Stimulated activated naive B cell treated with anti-CD40 and anti-IgM and Interleukin-4, amounts not matched to agents 10 μg/mL and 1 μg/mL and 100 μg/mL, for 72 hours (primary cell): ENCODE measurements around the gene ORC4.
"Not testable (repeated sequence)": the region's sequence is repeated elsewhere in the genome, so short reads cannot be mapped to it uniquely, and the experiment has no call there.

Experiments used
- ATAC-seq, 2 donors: fragments of 150-1000 bp; cut with Tn5 transposase; replicated peaks; 2 replicates each; pipeline ENCODE4 v1.10.0; 2021; ENCODE audit warnings: moderate library complexity in 1 of 2
- DNase-seq: peaks from one replicate; pipeline ENCODE4 v3.0.0; 2021
- H3K27ac Mint-ChIP-seq: one replicate; pipeline ENCODE4 v1.8.0; 2022; ENCODE audit warnings: mild to moderate bottlenecking, mixed read lengths
- H3K27me3 Mint-ChIP-seq, 2 donors: one replicate each; pipeline ENCODE4 v1.8.0; 2022; ENCODE audit warnings: mixed read lengths in 2 of 2
- H3K36me3 Mint-ChIP-seq, 2 donors: one replicate each; pipeline ENCODE4 v1.8.0; 2022; ENCODE audit warnings: mixed read lengths in 2 of 2, mild to moderate bottlenecking in 1 of 2
- H3K4me1 Mint-ChIP-seq, 2 donors: one replicate each; pipeline ENCODE4 v1.8.0; 2022; ENCODE audit warnings: mixed read lengths in 2 of 2, mild to moderate bottlenecking in 1 of 2
- H3K4me3 Mint-ChIP-seq, 2 donors: one replicate each; pipeline ENCODE4 v1.8.0; 2022; ENCODE audit warnings: mild to moderate bottlenecking in 2 of 2, mixed read lengths in 2 of 2, moderate library complexity in 1 of 2
- H3K9me3 Mint-ChIP-seq, 2 donors: one replicate each; pipeline ENCODE4 v1.8.0; 2022; ENCODE audit warnings: mixed read lengths in 2 of 2, mild to moderate bottlenecking in 1 of 2

The ORC4 gene

DNA sequence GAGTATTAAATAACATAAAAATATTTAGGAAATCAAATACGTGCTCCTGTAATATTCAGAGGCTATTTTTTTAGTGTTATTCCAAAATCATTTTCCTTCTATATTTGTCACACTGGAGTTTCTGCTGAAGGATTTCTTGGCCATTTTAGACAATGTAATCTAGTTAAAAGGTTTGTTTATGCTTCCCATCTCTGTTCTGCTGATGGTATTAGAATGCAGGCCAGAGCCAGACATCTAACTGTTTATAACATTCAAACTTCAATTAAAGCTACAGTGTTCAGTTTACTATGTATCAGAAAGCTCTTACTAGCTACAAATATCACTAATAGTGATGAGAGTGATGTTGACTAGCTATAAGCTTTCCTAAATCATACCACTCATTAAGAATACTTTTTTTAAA, 8.2 kb upstream of the ORC4 start:
- peaks cover 11 to 22% of the 10 kb centered on the region in 2 donors for H3K4me1 Mint-ChIP-seq
- H3K4me3 Mint-ChIP-seq = no peak overlapping the region
- no peak for DNase-seq
- no peaks in the 10 kb centered on the region for H3K27me3 Mint-ChIP-seq
- no peaks in the 10 kb centered on the region for H3K9me3 Mint-ChIP-seq
- H3K27ac Mint-ChIP-seq = no peak overlapping the region
- no peak for ATAC-seq
- H3K36me3 Mint-ChIP-seq = peaks cover 3 to 8% of the 10 kb centered on the region in 2 donors

- Mint-ChIP-seq H3K27me3 (no peaks in the 10 kb centered on the region), H3K9me3 (no peaks in the 10 kb centered on the region), H3K36me3 (peaks cover 3 to 7% of the 10 kb centered on the region in 2 donors), H3K27ac (no peak overlapping the region), H3K4me1 (peaks cover 12 to 29% of the 10 kb centered on the region in 2 donors), H3K4me3 (no peak overlapping the region)
- no peak for ATAC-seq
- no peak for DNase-seq
These were observed 7.3 kb upstream of the ORC4 start for GRCh38 chr2:148027822-148028221.

GRCh38 chr2:148026573-148026972, 6.0 kb upstream of the ORC4 start:
- DNase-seq (no peak), ATAC-seq (no peak)
- Mint-ChIP-seq H3K4me3 (no peak overlapping the region), H3K27ac (no peak overlapping the region), H3K27me3 (no peaks in the 10 kb centered on the region), H3K36me3 (peaks cover 0 to 4% of the 10 kb centered on the region in 2 donors), H3K4me1 (peaks cover 7 to 26% of the 10 kb centered on the region in 2 donors), H3K9me3 (no peaks in the 10 kb centered on the region)

DNA sequence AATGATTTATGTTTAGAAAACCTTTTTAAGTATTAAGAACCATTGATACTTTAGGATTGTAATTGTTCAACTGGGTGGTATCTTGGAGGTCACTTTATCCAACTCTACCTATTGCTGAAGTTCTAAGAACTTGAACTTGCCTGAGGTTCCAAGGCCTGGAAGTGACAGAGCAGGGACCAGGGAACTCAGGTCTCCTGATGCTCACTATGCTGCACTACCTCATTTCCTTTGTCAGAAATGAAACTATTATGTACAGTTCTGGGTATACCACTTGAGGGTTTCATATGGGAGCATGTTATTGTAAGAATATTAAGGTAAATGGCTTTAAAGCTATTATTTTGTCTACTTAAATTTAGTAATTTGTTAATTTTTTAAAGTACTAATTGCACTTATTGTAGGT, 3.3 kb upstream of the ORC4 start:
- H3K4me1 Mint-ChIP-seq = peaks cover 15 to 44% of the 10 kb centered on the region in 2 donors
- H3K27me3 Mint-ChIP-seq = no peaks in the 10 kb centered on the region
- H3K27ac Mint-ChIP-seq = no peak overlapping the region
- no peaks in the 10 kb centered on the region for H3K9me3 Mint-ChIP-seq
- DNase-seq (no peak), ATAC-seq (no peak)
- peaks cover 5 to 7% of the 10 kb centered on the region in 2 donors for H3K36me3 Mint-ChIP-seq
- no peak overlapping the region for H3K4me3 Mint-ChIP-seq

GRCh38 chr2:148022882-148023281, 2.3 kb upstream of the ORC4 start:
- peaks cover 5 to 7% of the 10 kb centered on the region in 2 donors for H3K36me3 Mint-ChIP-seq
- no peaks in the 10 kb centered on the region for H3K9me3 Mint-ChIP-seq
- DNase-seq (no peak), ATAC-seq (no peak)
- H3K4me1 Mint-ChIP-seq = peaks cover 19 to 50% of the 10 kb centered on the region in 2 donors
- H3K27ac Mint-ChIP-seq = no peak overlapping the region
- H3K27me3 Mint-ChIP-seq = no peaks in the 10 kb centered on the region
- peak overlapping the region; percentile 59 to 62 for H3K4me3 Mint-ChIP-seq

GRCh38 chr2:148022351-148022750, 1.8 kb upstream of the ORC4 start:
- H3K27me3 Mint-ChIP-seq = no peaks in the 10 kb centered on the region
- no peak for DNase-seq
- peaks cover 5 to 7% of the 10 kb centered on the region in 2 donors for H3K36me3 Mint-ChIP-seq
- no peak for ATAC-seq
- H3K4me3 Mint-ChIP-seq = peak overlapping the region; percentile 95 to 97
- H3K9me3 Mint-ChIP-seq = no peaks in the 10 kb centered on the region
- H3K27ac Mint-ChIP-seq = peak overlapping the region; percentile 95
- peaks cover 21 to 53% of the 10 kb centered on the region in 2 donors for H3K4me1 Mint-ChIP-seq

DNA sequence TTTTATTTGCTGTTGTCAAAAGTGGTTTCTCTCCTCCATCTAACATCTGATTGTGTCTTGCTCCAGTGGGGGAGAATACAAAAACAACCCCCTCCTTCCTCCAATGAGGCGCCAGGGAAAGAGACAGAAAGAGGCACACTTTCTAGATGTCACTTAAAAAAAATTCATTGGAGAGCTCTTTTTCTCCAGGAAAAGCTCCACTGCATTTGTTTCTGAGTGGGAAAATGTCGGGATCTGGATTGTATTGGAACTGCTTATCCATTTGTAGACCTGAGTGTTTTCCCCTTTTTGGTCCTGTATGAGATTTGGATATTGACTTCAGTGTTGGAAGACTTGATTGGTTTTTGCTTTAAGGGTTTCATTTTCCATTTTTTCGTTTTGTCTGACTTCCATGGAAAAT, 1.3 kb upstream of the ORC4 start:
- peak overlapping the region; percentile 95 to 97 for H3K4me3 Mint-ChIP-seq

DNA sequence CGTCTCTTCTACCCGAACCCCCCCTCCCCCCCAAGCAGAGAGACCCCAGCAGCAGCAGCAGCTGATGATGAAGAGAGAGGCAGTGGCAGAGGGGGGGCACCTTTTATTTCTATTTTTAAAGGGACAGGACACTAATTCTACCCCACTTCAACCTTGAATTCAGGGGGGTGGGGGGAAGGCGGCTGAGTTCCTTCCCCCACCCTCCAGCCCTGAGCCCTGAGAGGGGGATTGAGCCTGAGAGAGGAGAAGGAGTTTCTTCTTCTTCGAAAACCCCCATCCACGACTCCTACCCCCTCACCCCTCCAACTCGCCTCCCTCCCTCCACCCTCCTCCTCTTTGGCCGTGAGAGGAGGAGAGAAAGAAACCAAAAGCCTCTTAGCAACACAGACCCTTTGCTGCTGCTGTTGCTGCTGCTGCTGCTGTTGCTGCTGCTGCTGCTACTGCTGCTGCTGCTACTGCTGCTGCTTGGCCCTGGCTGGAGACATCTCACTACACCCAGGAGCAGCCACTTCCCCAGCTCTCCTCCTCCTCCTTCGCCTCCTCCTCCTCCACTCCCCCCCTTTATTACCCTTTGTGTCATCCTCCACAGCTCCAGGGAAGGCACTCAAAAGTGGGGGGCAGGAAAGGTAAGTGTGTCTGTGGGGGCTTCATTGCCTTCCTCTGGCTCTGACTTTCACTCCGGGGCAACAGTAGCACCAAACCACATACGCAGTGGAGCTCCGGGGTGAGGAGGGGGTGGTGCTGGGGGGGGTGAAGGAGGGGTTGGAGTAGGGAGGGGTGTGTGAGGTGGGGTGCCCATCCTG, 723 bp upstream of the ORC4 start, which contains the start of gene MBD5:
Gene MBD5 (plus strand): TSS at position 33 of the 803 bp plus-strand sequence.
- Mint-ChIP-seq H3K36me3 (peaks cover 7 to 14% of the 10 kb centered on the region in 2 donors), H3K9me3 (no peaks in the 10 kb centered on the region), H3K27me3 (no peaks in the 10 kb centered on the region), H3K27ac (peak within 1 kb of the TSS; percentile 95), H3K4me1 (peaks cover 24 to 59% of the 10 kb centered on the region in 2 donors), H3K4me3 (peak within 1 kb of the TSS; percentile 95 to 97)
- peak; percentile 55 to 59 for ATAC-seq
- DNase-seq = peak; percentile 50

More for the DNA sequence above, 1.3 kb upstream of the ORC4 start:
- DNase-seq (no peak), ATAC-seq (no peak)
- Mint-ChIP-seq H3K27ac (peak overlapping the region; percentile 95), H3K36me3 (peaks cover 5 to 8% of the 10 kb centered on the region in 2 donors), H3K9me3 (no peaks in the 10 kb centered on the region), H3K27me3 (no peaks in the 10 kb centered on the region), H3K4me1 (peaks cover 21 to 55% of the 10 kb centered on the region in 2 donors)

DNA sequence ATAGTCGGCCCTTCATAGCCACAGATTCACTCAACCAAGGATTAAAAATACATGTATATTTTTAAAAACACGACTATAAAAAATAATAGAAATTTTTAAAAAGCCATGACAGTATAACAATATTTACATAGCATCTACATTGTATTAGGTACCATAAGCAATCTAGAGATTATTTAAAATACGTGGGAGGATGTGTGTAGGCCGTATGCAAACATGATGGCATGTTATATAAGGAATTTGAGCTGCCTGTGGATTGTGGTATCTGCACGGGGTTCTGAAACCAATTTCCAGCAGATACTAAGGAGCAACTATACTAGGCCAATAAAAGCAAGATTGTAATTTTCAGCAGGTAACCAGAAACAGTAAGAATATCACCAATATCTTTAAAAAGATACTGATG, 5.9 kb downstream of the ORC4 start:
- Mint-ChIP-seq H3K4me1 (peaks cover 36 to 61% of the 10 kb centered on the region in 2 donors), H3K36me3 (peaks cover 13 to 41% of the 10 kb centered on the region in 2 donors), H3K27ac (no peak overlapping the region), H3K4me3 (no peak overlapping the region), H3K27me3 (no peaks in the 10 kb centered on the region), H3K9me3 (peaks cover 0 to under 1% of the 10 kb centered on the region in 2 donors)
- DNase-seq (no peak), ATAC-seq (no peak)

DNA sequence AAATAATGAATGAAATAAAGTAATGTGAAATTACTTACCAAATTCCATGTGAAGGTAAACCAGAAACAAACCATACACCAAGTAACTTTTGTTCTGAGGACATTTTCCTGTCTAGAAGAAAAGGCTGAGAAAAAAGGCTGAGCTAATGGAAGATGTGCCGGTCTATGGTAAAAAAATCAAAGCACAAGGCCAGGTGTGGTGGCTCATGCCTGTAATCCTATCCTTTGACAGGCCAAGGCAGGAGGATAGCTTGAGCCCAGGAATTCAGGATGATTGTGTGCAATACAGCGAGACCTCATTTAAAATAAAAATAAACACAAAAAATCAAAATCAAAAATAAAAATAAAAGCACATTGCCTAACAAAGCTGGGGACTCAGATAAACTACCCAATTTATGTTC, 6.7 kb downstream of the ORC4 start:
- H3K27me3 Mint-ChIP-seq = no peaks in the 10 kb centered on the region
- no peak overlapping the region for H3K27ac Mint-ChIP-seq
- peaks cover 34 to 62% of the 10 kb centered on the region in 2 donors for H3K4me1 Mint-ChIP-seq
- H3K36me3 Mint-ChIP-seq = peaks cover 15 to 42% of the 10 kb centered on the region in 2 donors
- no peak for ATAC-seq
- H3K9me3 Mint-ChIP-seq = peaks cover 0 to 2% of the 10 kb centered on the region in 2 donors
- no peak for DNase-seq
- no peak overlapping the region for H3K4me3 Mint-ChIP-seq

DNA sequence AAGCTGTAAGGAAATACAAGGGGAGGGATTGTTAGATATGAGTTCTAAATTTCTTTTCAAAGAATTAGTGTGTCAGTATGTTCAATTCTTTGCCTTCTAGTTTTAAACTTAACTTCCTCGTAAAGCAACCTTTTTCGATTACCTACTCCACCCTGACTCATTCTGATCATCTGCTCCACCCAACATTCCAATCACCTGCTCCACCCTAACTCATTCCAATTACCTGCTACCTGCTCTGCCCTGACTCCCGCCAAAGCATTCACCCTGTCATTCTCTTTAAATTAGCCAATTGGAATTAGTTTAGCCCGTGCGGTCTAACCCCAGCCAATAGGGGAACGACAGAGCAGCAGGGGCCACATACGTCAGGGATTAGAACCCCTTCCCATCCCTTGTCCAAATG, 12.1 kb downstream of the ORC4 start:
- peaks cover 11 to 13% of the 10 kb centered on the region in 2 donors for H3K9me3 Mint-ChIP-seq
- not testable (repeated sequence) for H3K27ac Mint-ChIP-seq, ATAC-seq, H3K4me3 Mint-ChIP-seq, H3K27me3 Mint-ChIP-seq, DNase-seq
- H3K36me3 Mint-ChIP-seq = peaks cover 34 to 60% of the 10 kb centered on the region in 2 donors
- peaks cover 33 to 86% of the 10 kb centered on the region in 2 donors for H3K4me1 Mint-ChIP-seq

- Mint-ChIP-seq H3K36me3 (peaks cover 39 to 64% of the 10 kb centered on the region in 2 donors), H3K27me3 (no peaks in the 10 kb centered on the region), H3K4me3 (no peak overlapping the region), H3K27ac (no peak overlapping the region), H3K4me1 (peaks cover 30 to 85% of the 10 kb centered on the region in 2 donors), H3K9me3 (peaks cover 17 to 19% of the 10 kb centered on the region in 2 donors)
- ATAC-seq (no peak), DNase-seq (no peak)
These were observed 13.2 kb downstream of the ORC4 start for GRCh38 chr2:148007219-148007900.

- no peak for ATAC-seq
- no peak for DNase-seq
- Mint-ChIP-seq H3K36me3 (peaks cover 39 to 67% of the 10 kb centered on the region in 2 donors), H3K4me3 (no peak overlapping the region), H3K4me1 (peaks cover 26 to 86% of the 10 kb centered on the region in 2 donors), H3K27ac (no peak overlapping the region), H3K9me3 (peaks cover 19 to 23% of the 10 kb centered on the region in 2 donors), H3K27me3 (no peaks in the 10 kb centered on the region)
These were observed 14.1 kb downstream of the ORC4 start for GRCh38 chr2:148006249-148007007.

GRCh38 chr2:148002420-148002819, 18.1 kb downstream of the ORC4 start:
- not testable (repeated sequence) for H3K27ac Mint-ChIP-seq, DNase-seq, H3K27me3 Mint-ChIP-seq, ATAC-seq, H3K4me3 Mint-ChIP-seq
- peaks cover 12 to 15% of the 10 kb centered on the region in 2 donors for H3K9me3 Mint-ChIP-seq
- H3K36me3 Mint-ChIP-seq = peaks cover 30 to 48% of the 10 kb centered on the region in 2 donors
- H3K4me1 Mint-ChIP-seq = peaks cover 18 to 80% of the 10 kb centered on the region in 2 donors
